Lower lobe of right lung (tissue), 2 donors: ENCODE data around the gene MEX3D. TPM values are rescaled to one million over a fixed set of nuclear protein-coding genes. Genes with fewer than 3 reads are reported as not detected.

Experiments used
- ATAC-seq, 2 donors: fragments of 200-7000 bp; cut with Tn5 transposase; one replicate each; pipeline ENCODE4 v1.9.1; 2020 to 2022; ENCODE audit warnings: mild to moderate bottlenecking in 2 of 2, moderate library complexity in 2 of 2
- DNase-seq: peaks from one replicate; pipeline ENCODE4 v3.0.0-alpha.2; 2020
- H3K27ac ChIP-seq: fragments of 200-600 bp; one replicate; pipeline ENCODE4 v1.8.0; 2022
- H3K27me3 ChIP-seq: fragments of 200-600 bp; one replicate; pipeline ENCODE4 v1.8.0; 2022; ENCODE audit warnings: low read depth
- H3K36me3 ChIP-seq: fragments of 200-600 bp; one replicate; pipeline ENCODE4 v1.8.0; 2022; ENCODE audit warnings: mild to moderate bottlenecking
- H3K4me1 ChIP-seq: fragments of 200-600 bp; one replicate; pipeline ENCODE4 v1.8.0; 2022
- H3K4me3 ChIP-seq: fragments of 200-600 bp; one replicate; pipeline ENCODE4 v1.8.0; 2022; ENCODE audit warnings: mild to moderate bottlenecking
- H3K9me3 ChIP-seq: fragments of 200-600 bp; one replicate; pipeline ENCODE4 v1.8.0; 2022
- CTCF ChIP-seq: fragments of 200-600 bp; IDR thresholded peaks from one replicate; pipeline ENCODE4 v1.8.0; 2022; ENCODE audit warnings: antibody characterized with exemption, mild to moderate bottlenecking
- intact Hi-C: fragments of 100-400 bp; cut with DNase I; formaldehyde crosslinking; loops from one replicate; pipeline ENCODE4 v1.11.0; 2022
- total RNA-seq: library from RNA; stranded (reverse); fragmentation: NEBNext Ultra II Directional; extraction: Animal tissue kit (Norgen Biotek cat#: 25700); gene quantifications from one replicate; pipeline ENCODE4 v1.2.1, GENCODE V29; 2021
- donor health status: DM: no; HTN: yes; CAD: no; lungs with severe emphysema.

Gene MEX3D
- total RNA-seq, 1 donor from 2014 or later: 18.5 TPM

GRCh38 chr19:1592024-1592754, 24.1 kb upstream of the MEX3D start:
- Histone ChIP-seq H3K4me1 (peaks cover 21% of the 10 kb centered on the region), H3K27ac (peak overlapping the region; percentile 93), H3K27me3 (no peaks in the 10 kb centered on the region), H3K4me3 (peak overlapping the region; percentile 84), H3K9me3 (no peaks in the 10 kb centered on the region), H3K36me3 (peaks cover 19% of the 10 kb centered on the region)
- peak; percentile 90 to 93 for ATAC-seq
- intact Hi-C loops: no loop called here
- DNase-seq: peak; percentile 91
- TF ChIP-seq CTCF: no peak

- H3K4me1 ChIP-seq: peaks cover 21% of the 10 kb centered on the region
- TF ChIP-seq CTCF: no peak
- H3K27me3 ChIP-seq: no peaks in the 10 kb centered on the region
- H3K9me3 ChIP-seq: no peaks in the 10 kb centered on the region
- peak overlapping the region; percentile 93 for H3K27ac ChIP-seq
- ATAC-seq (no peak), DNase-seq (no peak)
- peaks cover 12% of the 10 kb centered on the region for H3K36me3 ChIP-seq
- intact Hi-C loops: no loop called here
- peak overlapping the region; percentile 84 for H3K4me3 ChIP-seq
Observed at GRCh38 chr19:1591421-1592023, 23.4 kb upstream of the MEX3D start.

GRCh38 chr19:1590641-1591397, 22.7 kb upstream of the MEX3D start:
- no peak for DNase-seq
- intact Hi-C loops: no loop called here
- Histone ChIP-seq H3K36me3 (peaks cover 5% of the 10 kb centered on the region), H3K4me3 (peak overlapping the region; percentile 84), H3K9me3 (no peaks in the 10 kb centered on the region), H3K27ac (peak overlapping the region; percentile 93), H3K27me3 (no peaks in the 10 kb centered on the region), H3K4me1 (peaks cover 21% of the 10 kb centered on the region)
- TF ChIP-seq CTCF: no peak
- no peak for ATAC-seq

- H3K27ac ChIP-seq: no peak overlapping the region
- DNase-seq (no peak), ATAC-seq (no peak)
- peaks cover 20% of the 10 kb centered on the region for H3K36me3 ChIP-seq
- H3K27me3 ChIP-seq: no peaks in the 10 kb centered on the region
- no peak for TF ChIP-seq CTCF
- H3K4me3 ChIP-seq: no peak overlapping the region
- intact Hi-C loops: no loop called here
- peaks cover 21% of the 10 kb centered on the region for H3K4me1 ChIP-seq
- no peaks in the 10 kb centered on the region for H3K9me3 ChIP-seq
Observed at GRCh38 chr19:1587872-1588271, 19.7 kb upstream of the MEX3D start.

GRCh38 chr19:1585243-1585580, 17.1 kb upstream of the MEX3D start:
- Histone ChIP-seq H3K9me3 (no peaks in the 10 kb centered on the region), H3K4me1 (peaks cover 3% of the 10 kb centered on the region), H3K27me3 (no peaks in the 10 kb centered on the region), H3K4me3 (no peak overlapping the region), H3K36me3 (peaks cover 47% of the 10 kb centered on the region), H3K27ac (no peak overlapping the region)
- intact Hi-C loops: no loop called here
- no peak for TF ChIP-seq CTCF
- ATAC-seq: no peak
- DNase-seq: no peak
